NCI-H1105 (cell line): ENCODE measurements around the gene CST9.

Source experiments
- DNase-seq: peaks from one replicate; lab custom pipeline; 2025; lab: John Stamatoyannopoulos, UW

The CST9 gene, protein sequence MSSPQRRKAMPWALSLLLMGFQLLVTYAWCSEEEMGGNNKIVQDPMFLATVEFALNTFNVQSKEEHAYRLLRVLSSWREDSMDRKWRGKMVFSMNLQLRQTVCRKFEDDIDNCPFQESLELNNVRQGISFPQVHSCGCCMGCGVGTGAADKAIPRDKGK

DNA sequence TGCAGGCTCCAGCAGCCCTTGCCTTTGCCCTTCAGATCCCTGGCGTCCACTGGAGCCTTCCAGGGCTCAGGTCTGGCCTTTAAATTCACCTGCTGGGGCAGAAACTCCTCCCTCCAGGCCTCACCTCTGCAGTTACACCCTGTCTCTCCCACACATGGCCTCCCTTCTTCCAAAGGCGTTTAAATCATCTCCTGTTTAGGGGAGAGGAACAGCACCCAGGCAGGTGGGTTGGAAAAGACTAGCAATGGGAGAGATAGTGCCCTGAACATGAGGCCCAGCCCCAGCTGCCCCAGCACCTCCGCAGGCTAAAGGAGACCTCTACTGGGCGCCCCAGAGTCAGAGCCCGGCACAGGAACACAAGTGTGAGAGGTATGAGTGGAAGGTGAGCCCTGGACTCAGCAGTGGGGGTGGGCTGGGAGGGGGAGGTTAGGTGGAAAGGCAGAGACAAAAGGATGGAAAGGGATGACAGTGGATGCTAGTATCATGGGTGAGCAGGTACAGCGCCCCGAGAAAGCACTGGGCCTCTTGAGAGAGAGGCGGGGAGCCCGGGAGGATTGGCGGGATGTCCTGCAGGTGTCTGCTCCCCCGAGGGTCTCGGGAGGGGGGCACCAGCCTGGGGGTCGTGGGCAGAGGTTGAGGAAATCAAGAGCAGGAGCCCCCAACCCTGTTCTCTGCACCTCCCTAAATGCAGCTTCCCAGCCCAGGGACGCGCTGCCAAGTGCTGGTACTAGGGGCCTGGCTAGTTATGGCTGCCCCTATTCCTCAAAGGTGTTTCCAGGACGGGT is at the start of gene CST9:
Gene CST9, minus strand, starts transcription at position 51 of the 785 bp plus-strand sequence. CDS start 53 bp downstream, outside the sequence.
- DNase-seq = no peak

DNA sequence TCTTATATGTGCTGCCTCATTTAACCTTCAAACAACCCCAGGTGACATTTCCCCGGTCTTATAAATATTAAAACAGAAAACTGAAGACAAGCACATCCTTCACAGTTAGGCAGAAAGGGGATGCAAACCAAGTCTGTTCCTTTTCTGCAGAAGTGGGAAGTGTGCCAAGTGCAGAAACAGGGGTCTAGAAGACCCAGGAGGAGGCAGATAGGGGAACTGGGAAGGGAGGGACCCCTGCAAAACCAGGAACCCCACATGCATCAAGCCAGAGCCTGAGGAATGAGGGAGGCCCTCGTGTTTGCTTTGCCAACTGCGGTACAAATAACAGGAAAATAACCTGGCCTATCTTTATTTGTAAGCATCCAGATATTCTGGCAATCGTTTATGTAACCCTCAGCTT is 49.0 kb upstream of the CST9 start:
- no peak for DNase-seq

DNA sequence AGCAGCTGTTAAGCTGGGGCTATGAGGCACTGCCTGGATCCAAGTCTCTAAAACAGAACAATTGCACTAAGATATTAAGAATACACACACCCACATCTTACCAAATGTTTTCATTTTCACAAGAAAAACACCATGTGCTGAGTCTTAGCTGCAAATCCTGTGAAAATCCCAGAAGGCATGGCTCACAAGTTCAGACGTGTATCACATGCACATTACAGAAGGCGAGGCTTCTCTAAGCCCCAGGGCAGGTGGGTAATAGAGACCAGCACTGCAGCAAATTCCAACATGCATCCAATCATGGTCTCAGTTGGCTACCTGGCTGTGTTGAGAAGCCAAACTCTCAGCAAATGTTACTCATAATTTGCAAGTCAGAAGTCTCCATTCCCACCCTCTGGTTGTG is 48.3 kb upstream of the CST9 start:
- DNase-seq = no peak

DNA sequence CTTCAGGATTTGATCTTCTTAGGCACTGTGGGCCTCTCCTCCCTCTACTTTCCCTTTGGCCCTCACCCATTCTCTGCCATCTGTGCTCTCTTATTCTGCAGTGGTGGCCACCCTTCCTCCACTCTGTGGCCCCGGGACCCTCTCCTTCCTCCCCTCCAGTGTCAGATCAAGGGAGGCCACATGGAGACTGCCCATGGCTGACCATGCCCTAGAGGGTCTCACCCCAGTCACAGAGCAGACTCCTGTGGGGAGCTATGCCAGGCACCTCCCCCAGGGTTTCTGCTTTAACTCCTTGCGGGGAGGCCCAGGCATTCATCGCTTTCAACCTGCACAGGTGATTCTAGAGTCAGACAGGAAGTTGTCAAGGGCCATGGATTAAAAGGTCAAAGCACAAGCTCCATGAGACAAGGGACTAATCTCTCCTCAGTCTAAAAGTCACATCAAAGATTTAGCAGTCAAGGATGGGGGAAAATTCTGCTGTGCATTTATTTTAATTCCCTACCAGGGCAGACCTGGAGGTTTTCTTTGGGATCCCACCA is 47.8 kb upstream of the CST9 start:
- no peak for DNase-seq

DNA sequence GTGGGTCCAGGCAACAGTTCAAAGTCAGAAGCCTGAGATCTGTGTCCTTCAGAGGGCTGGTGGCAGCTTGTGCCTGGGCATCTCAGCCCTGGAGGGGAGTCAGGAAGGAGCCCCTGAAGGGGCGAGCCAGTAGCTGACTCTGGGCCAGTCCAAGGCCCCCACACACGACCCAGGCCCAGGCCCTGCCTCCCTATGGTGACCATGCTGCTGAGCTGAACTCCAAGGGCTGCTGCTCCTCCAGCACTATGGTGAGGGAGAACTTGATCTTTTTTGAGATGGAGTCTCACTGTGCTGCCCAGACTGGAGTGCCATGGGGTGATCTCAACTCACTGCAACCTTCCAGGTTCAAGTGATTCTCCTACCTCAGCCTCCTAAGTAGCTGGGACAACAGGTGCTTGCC is 47.2 kb upstream of the CST9 start:
- no peak for DNase-seq

DNA sequence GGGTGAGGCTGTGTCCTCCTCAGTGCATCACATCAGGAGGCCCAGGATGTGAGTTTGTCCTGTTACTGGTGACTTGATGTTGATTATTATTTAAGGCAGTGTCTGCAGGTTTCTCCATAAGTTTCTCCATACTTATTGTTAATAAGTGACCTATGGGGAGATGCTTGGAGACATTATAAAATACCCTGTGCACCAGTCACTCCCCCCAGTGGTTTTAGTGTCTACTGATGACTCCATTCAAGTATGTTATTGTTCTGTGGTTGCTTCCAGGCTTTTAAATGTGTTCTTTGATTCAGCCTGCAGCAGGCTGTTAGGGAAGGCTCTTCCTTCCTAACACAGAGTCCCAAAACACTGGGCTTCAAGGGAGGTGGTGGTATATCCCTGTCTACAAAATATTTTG is 46.7 kb upstream of the CST9 start:
- no peak for DNase-seq

DNA sequence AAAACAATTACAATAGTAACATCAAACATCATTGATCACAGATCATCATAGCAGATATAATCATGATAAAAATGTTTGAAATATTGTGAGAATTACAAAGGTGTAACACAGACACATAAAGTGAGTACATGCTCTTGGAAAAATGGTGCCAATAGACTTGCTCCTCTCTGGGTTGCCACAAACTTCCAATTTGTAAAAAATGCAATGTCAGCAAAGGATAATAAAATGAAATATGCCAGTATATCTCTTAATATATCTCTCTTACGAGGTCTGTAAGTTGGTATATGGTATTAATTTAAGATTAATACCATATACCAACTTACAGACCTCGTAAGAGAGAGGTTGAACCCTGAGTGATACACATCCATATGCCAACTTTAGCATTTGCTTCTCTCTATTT is 45.4 kb upstream of the CST9 start:
- DNase-seq = no peak

DNA sequence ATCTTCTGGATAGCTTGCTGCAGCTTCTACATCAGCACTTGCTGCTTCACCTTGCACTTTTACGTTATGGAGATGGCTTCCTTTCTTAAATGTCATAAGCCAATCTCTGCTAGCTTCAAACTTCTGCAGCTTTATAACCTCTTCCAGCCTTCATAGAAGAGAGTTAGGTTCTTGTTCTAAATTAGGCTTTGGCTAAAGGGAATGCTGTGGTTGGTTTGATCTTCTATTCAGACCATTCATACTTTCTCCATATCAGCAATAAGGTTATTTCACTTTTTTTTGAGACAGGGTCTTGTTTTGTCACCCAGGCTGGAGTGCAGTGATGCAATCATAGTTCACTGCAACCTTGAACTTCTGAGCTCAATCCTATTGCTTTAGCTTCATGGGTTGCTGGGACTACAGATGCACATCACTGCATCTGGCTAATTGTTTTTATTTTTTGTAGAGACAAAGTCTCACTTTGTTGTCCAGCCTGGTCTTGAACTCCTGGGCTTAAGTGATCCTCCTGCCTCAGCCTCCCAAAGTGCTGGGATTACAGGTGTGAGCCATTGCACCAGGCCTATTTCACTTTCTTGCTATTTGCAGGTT is 44.2 kb upstream of the CST9 start:
- DNase-seq = no peak

DNA sequence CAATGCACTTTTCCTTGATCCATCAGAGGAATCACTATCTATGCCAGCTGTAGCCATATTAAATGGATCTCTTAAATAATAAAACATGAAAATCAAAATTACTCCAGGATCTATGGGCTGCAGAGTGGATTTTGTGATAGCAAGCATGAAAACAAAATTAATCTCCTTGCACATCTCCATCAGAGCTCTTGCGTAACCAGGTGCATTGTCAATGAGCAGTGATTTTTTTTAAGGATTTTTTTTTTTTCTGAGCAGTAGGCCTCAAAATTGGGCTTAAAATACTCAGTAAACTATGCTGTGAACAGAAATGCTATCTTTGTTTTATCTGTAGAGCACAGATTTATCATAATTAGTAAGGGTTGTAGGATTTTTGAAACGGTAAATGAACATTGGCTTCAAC is 43.5 kb upstream of the CST9 start:
- DNase-seq = no peak

DNA sequence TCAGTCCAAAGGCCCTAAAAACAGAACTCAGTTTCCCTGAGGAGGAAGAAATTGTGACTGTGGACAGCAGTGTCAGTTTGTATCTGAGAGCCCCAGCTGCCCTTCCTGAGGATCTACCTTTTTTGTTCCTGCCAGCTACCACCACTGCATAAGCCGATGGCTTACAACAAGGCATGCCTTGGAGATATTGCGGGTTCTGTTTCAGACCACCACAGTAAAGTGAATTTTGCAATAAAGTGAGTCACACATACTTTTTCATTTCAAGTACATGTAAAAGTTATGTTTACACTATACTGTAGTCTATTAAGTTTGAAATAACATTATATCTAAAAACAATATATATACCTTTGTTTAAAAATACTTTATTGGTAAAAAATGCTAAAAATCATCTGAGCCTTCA is 41.6 kb upstream of the CST9 start:
- DNase-seq = no peak

DNA sequence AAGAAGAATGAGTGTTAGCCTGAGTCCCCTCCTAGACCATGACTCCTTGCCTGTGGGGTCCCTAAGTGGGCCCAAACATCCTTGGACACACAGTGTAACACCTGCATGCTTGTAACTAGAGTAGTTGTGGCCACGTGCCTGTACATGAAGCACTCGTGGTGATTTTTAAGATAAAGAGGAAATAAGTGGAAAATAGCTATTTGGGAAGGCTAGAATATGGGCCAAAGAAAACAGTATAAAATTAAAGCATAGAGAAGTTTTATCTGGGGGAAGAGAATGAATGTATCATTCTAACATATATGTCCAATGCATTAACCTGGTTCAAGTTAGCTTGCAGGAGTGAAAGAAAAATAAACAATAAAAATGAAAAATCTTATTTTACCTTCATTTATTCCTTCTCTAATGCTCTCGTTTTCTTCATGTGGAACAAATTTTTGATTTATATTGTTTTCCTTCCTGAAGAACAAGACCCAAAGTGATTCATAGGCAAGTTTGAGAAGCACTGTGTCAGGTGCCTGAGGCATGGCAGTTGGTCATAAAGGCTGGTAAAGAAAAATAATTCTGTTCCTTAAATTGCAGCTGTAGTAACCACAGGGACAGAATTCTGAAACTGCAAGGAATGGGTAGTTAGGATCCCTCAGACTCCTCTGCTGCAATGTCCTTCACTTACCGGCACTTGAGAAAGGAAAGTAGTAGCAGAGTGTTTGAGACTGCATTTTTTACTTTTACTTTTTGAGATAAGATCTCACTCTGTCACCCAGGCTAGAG is 40.6 kb upstream of the CST9 start:
- DNase-seq = no peak

DNA sequence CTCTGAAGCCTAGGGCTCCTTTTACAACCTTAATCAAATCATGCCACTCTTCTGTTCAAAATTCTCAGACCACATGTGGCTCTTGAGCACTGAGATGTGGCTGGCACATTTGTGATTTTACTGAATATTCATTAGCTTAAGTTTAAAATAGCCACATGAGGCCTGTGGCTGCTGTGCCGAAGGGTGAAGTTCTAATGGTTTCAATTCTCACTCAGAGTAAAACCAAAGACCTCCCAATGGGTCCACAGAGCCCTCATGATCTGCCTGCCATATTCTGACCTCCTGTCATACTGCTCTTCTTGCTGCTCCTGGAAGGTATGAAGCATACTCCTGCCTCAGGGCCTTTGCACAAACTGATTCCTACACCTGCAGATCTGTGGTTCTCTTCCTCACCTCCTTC is 39.9 kb upstream of the CST9 start:
- no peak for DNase-seq

DNA sequence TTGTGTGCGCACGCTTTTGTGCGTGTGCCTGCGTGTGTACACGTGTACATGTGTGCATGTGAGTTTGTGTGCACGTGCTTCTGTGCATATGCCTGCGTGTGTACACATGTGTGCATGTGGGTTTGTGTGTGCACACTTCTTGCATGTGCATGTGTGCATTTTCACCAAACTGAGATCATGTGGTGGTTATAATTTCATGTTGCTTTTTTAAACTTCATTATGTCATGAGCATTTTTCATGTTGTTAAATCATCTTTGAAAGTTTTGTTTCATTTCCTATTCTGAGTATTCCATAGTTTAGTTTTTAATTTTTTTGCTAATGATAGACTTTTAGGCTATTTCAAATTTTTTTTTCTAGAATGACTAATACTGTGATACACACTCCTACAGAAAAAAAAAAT is 38.4 kb upstream of the CST9 start:
- DNase-seq = no peak

DNA sequence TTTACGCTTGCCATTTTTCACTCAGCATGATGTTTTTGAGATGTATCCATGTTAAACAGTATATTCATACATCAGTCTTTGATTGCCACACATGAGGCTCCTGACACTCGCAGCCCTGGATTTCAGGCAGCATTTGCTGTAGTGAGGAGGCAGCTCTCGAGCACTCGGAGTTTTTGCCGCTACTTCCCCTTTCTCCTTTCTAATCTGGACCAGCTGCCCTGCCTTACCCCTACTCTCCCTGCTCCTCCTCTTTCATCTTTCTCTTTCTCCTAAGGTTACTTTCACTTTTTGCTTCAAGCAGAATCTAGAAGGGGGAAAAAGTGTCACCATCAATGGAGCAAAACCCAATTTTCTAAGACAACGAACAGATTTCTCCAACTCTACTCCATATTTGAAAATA is 37.9 kb upstream of the CST9 start:
- no peak for DNase-seq

DNA sequence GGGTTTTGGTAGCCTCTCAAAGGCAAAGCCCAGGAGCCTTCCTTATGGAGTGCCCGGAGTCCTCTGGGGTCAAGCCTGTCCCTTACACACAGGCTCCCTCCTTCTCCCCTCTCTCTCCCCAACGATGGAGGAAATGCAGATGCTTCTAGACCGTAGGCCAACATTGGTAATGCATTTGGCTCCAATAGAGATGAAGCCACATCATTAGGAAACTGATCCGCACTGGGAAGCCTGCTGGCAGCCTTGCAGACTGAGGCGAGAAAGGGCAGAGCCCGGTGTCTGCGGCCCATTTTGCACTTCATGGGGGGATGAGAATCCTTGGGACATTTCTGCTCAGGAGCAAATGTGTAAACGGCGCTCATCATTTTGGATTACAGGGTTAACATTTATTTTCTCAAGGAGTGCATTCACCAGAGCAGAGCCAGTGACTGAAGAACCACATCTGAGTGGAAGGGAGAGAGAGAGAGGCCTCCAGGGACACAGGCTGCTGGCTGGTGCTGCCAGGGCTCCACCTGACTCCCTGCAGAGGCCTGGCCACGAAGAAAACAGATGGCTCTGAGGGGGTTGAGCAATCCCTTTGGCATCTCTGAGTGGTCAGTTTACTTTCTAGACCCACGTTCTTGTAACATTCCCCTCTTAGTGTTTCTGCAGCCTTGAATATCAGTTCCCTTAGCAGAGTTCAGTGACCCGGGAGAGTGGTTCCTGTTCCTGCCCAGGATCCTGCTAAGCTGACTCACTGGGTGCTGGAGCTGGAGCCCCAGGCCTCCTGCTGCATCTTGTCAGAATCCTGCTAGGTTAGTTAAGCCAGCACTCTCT is 36.4 kb upstream of the CST9 start:
- no peak for DNase-seq

DNA sequence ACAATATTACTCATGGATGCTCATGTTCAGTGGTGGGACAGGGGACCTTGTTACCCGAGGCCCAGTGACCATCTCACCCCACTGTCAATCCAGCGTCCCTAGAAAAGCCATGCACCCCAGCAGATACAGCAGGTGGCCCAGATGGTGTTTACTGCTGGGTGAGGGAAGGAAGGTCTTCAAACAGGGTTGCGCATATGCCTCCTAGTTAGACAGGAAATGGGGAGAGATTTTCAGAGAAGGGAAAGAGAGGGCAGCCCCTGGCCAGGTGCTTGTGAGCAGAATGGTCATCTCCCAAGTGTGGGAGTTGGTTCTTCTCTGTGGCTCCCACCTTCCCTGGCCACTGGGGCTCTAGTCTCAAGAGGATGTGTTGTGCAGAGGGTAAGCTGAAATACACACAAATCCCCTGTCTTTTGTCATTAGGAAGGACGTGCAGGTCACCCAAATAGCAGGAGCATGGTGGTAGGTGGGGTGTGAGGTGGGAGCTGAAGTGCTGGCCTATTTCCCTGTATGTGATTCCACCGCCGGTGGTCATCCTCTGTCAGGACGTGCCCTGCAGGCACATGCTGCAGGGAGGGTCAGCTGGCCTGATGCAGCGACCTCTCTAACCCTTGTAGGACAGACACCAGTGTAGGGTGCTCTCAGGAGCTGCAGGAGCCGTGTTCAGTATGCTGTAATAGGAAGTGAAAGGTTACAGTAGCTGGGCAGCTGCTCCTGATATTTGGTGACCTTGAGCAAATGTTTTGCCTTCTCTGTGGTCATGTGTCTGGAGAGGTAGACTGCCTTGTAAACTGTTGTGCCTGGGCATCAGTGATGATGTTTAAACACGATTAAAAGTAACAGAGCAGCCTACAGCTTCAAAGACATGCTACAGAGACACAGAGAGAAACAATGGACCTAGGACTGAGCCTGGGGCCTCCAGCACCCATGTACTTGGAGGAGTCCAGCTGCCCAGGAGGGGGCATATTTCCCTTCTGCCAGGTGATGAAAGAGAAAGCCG is 35.3 kb upstream of the CST9 start:
- DNase-seq = no peak

DNA sequence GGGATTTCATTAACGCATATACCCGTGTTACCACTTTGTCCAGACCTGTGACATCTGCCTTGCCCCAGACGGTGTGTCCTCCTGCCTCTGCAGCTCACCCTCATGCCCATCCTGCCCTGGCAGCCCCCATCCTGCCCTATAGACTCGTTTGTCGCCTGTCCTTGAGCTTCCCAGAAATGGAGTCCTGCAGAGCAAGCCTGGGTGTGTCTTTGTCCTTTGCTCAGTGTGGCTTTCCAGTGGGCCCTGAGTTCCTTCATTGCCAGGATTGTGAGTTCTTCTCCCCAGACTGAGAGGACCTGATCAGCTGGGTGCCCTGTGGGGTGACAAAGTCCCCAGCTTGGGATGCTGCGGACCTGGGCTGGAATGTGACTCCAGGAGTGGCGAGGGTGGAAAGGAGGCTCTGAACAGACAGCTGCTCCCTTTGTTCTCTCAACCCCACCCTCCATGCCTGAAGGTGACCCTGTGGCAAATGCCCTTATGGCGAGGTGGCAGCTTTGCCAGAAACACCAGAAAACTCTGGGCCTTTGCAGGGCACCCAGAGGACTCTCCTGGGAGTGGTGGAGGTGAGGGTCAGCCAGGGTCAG is 34.4 kb upstream of the CST9 start:
- no peak for DNase-seq

DNA sequence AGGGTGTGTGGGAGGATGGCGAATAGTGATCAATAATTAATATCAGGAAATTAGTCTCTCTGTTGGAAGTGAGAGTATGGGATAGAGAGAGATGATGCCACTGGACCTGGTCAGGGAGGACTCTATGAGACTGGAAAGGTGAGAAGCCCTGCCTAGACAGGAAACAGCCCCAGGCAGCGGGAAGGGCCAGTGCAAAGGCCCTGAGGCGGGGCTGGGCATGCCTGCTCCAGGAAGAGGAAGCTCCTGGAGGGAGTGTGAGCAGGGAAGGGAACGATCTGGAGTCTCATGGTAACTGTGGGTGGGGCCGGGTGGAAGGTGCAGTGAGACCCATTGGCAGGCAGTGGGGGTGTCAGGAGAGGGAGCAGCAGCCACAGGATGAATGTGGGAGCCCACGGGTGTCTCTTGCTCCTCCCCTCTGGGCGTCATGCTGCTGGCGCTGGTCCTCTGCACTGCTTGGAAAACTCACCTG is 33.8 kb upstream of the CST9 start:
- DNase-seq = no peak

DNA sequence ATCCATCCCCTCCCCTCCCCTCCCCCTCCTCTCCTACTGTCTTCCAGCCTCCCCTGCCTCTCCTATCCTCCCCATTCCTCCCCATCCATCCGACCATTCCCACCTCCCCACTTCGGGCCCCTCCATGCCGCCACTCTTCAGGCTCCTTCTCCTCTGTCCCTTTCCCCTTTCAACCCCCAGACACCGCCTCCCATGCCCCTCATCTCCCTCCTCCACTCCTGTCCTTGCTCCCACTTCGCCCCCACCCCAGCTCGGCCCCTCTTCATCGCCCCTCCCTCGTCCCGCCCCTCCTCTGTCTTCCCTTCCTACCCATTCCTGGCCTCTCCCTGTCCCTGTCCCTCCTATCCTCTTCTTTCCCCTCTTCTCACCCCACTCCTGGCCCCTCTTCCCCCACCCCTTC is 32.6 kb upstream of the CST9 start:
- DNase-seq = no peak
